Gastroesophageal sphincter (tissue), 3 donors: ENCODE results near the gene SELENOO.

Experiments
- CTCF ChIP-seq, 4 experiments: fragments of 200-600 bp in 2 of 4; fragments of 450-650 bp in 2 of 4; sonication (generic) in 1 of 4; IDR thresholded peaks; one replicate each; pipeline ENCODE4 v1.5.1; 2017 to 2019; ENCODE audit warnings: antibody characterized with exemption in 4 of 4, mild to moderate bottlenecking in 2 of 4, moderate library complexity in 2 of 4
- EP300 ChIP-seq: sonication (generic); formaldehyde crosslinking; IDR thresholded peaks from one replicate; pipeline ENCODE4 v1.6.1; 2017; ENCODE audit warnings: antibody characterized with exemption, mild to moderate bottlenecking
- POLR2A ChIP-seq, 2 donors: fragments of 450-650 bp; IDR thresholded peaks; one replicate each; pipeline ENCODE4 v1.6.1; 2017; ENCODE audit warnings: antibody characterized with exemption in 2 of 2, mild to moderate bottlenecking in 2 of 2, moderate library complexity in 1 of 2
- POLR2AphosphoS5 ChIP-seq: sonication (generic); formaldehyde crosslinking; IDR thresholded peaks from one replicate; pipeline ENCODE4 v1.6.1; 2017; ENCODE audit warnings: antibody characterized with exemption

- no peak for TF ChIP-seq CTCF (IDR thresholded peaks at IDR 0.05)
- TF ChIP-seq EP300: no peak
- TF ChIP-seq POLR2A (IDR thresholded peaks at IDR 0.05): no peak
- TF ChIP-seq POLR2AphosphoS5: no peak
Measured at GRCh38 chr22:50258361-50259292, 57.8 kb downstream of the SELENOO start.
